ENCODE results near the gene ABCA7. TPM values are rescaled to one million over a fixed set of nuclear protein-coding genes. Genes with fewer than 3 reads are reported as not detected.

The ABCA7 gene
- total and polyA plus RNA-seq, 2 of the 13 experiments (the other 11 are each of a cell fraction or from before 2014, with no cell fraction given): 4.4 to 32.4 TPM

- TF ChIP-seq ZBTB40 (IDR thresholded peaks at IDR 0.05) (no peak), ZBTB40 (CRISPR knock-in tag; IDR thresholded peaks at IDR 0.05) (no peak), ZNF792 (CRISPR knock-in tag; IDR thresholded peaks at IDR 0.05) (no peak), CC2D1A (CRISPR knock-in tag; IDR thresholded peaks at IDR 0.05) (no peak), RXRA (CRISPR knock-in tag; IDR thresholded peaks at IDR 0.05) (no peak; the same call in none of the 2 replicates), ARNT2 (CRISPR knock-in tag; IDR thresholded peaks at IDR 0.05; ENCODE audit: low read depth) (no peak), ZNF816 (CRISPR knock-in tag; IDR thresholded peaks at IDR 0.05; ENCODE audit: borderline replicate concordance) (no peak), SNAPC4 (CRISPR knock-in tag; IDR thresholded peaks at IDR 0.05) (no peak), MNT (IDR thresholded peaks at IDR 0.05) (peak; percentile 62; the same call in 1 of the 2 replicates), ZNF703 (CRISPR knock-in tag; IDR thresholded peaks at IDR 0.05; ENCODE audit: borderline replicate concordance) (no peak), MED8 (CRISPR knock-in tag; IDR thresholded peaks at IDR 0.05; ENCODE audit: insufficient replicate concordance) (peak; percentile 12), TCF7L2 (IDR thresholded peaks at IDR 0.05; ENCODE audit: low read depth, low read length) (no peak), MEIS1 (CRISPR knock-in tag; IDR thresholded peaks at IDR 0.05; ENCODE audit: borderline replicate concordance) (peak; percentile 93; the same call in 1 of the 2 replicates)
Observed at GRCh38 chr19:1113030-1113985, 73.4 kb downstream of the ABCA7 start (continued).

Data from HepG2 (cell line).